SU-DHL-6 (cell line): ENCODE results near the gene FAM120A.

Experiments used
- CTCF ChIP-seq: fragments of 200-600 bp; sonication (generic); IDR thresholded peaks from one replicate; pipeline ENCODE4 v1.5.1; 2017; ENCODE audit warnings: antibody characterized with exemption, mild to moderate bottlenecking, low read length, moderate library complexity; ENCODE audit not compliant: insufficient read depth, poor library complexity, severe bottlenecking
- EZH2phosphoT487 ChIP-seq: fragments of 200-600 bp; sonication (generic), shearing (Covaris generic); conservative IDR thresholded peaks from 2 replicates; pipeline ENCODE4 v1.6.1; 2018; ENCODE audit warnings: mild to moderate bottlenecking, antibody characterized with exemption, low read length, moderate library complexity, mixed read lengths

- TF ChIP-seq CTCF (no peak), EZH2phosphoT487 (no peak)
Measured at GRCh38 chr9:93456022-93456421, 4.5 kb downstream of the FAM120A start.
